HG03280 (cell line): ENCODE results near the gene HYCC2.
"Not testable (repeated sequence)": the region's sequence is repeated elsewhere in the genome, so short reads cannot be mapped to it uniquely, and the experiment has no call there.

Source experiments
- ATAC-seq: cut with Tn5 transposase; IDR thresholded peaks from one replicate; pipeline ENCODE4 v1.9.1; 2021; ENCODE audit warnings: mild to moderate bottlenecking, moderate library complexity; ENCODE audit not compliant: unreplicated experiment

Gene HYCC2

DNA sequence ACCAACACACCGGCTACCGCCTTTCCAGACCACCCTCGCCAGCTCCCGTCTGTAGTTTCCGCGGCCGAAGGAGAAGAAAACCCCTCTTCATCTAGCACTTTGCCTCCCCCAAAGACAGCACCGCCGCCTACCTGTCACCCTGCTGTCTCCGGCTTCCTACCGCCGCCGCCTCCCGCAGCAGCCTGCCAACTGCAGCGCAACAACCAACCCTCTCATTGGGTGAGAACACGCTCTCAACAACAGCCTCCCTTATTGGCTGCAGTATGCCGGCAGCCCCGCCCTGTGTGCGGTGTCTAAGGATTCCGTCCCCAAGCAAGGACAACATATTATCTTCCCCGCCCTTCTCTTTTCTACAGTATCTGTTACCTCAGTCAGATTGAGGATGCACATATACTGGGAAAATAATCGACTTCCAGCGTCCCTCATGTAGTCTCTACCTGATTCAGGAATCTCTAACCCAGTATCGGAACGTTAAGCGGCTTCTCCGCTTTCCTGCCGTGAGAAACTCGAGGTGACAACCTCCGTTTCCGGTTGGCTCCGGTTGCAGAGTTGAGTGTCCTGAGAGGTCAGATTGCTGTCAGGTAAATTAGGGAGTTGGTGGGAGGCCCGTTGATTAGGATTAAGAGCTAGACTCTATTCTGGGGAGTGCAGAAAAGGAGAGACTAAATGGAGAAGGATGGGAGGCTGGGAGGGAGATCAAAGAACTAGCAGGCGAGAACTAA lies at the start of gene HYCC2, which contains the start of gene NDUFB3:
HYCC2 (minus strand) TSS at position 193 of the 722 bp plus-strand sequence. CDS start 47,662 bp downstream, outside the sequence.
NDUFB3 (plus strand) TSS at position 523 of the 722 bp plus-strand sequence. CDS start 6,882 bp downstream, outside the sequence.
- ATAC-seq, result peak; percentile 99

GRCh38 chr2:201118961-201119854 lies 47.7 kb upstream of the HYCC2 start:
- no peak for ATAC-seq

- peak; percentile 38 for ATAC-seq
Observed at GRCh38 chr2:201118121-201118960, 46.9 kb upstream of the HYCC2 start.

DNA sequence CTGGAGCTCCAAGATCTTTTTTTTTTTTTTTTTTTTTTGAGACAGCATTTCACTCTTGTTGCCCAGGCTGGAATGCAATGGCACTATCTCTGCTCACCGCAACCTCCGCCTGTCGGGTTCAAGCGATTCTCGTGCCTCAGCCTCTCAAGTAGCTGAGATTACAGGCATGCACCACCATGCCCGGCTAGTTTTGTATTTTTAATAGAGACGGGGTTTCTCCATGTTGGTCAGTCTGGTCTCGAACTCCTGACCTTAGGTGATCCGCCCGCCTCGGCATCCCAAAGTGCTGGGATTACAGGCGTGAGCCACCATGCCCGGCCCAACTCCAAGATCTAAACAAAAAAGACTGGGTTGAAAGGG lies 46.2 kb upstream of the HYCC2 start:
- ATAC-seq, result not testable (repeated sequence)

DNA sequence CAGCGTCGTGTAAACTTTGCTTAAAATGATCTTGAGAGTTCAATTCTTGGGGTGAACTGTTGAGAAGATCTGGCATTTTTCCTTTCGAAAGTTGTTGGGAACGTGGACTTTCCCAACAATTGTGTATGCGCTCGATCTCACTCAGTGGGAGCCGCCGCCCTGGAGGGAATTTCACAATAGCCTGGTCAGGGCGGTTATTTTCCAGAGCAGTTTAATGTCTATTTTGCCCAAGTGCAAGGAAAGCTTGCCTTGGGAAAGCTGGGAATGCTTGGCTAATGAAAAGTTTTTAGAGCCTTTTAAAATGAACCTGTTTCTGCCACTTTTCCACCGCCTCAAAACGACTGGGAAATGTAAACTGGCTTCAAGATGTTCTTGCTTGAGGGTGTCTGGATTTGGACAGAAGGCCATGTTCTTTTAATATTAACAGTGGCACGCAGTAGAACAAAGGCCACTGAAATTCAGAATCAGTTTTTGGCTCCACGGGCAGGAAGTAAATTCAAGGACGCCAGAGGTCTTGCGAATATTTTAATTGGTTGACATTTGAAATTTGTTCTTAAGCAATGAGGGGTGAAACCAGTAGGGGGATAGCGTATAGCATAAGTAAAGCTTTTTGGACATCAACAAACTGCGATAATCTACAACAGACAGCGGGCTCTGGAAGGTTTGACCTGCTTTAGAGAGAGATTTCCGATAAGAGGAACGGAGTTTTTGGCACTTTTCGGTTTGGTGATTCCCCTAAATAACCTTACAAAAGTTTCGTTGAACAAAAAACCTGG lies 45.7 kb upstream of the HYCC2 start:
- no peak for ATAC-seq

DNA sequence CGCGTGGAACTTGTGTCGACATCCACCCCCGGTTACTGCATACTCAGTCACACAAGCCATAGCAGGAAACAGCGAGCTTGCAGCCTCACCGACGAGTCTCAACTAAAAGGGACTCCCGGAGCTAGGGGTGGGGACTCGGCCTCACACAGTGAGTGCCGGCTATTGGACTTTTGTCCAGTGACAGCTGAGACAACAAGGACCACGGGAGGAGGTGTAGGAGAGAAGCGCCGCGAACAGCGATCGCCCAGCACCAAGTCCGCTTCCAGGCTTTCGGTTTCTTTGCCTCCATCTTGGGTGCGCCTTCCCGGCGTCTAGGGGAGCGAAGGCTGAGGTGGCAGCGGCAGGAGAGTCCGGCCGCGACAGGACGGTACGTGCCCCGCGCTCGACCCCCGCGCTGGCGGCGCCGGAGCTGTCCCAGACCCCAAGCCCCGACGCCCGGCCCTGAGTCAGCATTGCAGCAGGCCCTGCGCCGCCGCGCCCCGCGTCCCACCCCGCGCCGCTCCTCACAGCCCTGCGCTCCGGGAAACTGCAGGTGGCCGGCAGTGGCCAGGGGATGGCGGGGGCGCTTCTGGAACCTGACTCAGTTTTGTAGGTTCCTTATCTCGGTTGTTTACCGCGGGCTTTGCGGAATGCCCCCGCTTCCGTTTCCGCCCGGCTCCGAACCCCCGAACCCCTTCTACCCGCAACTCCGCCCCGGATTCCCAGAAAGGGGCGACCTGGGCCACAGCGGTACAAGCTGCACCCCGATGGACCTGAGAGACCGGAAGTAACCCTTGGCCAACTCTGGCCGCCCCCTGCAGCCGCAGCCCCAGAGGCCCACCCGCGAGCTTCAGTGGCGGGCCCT lies 44.9 kb upstream of the HYCC2 start, which contains the start of gene CFLAR:
CFLAR (plus strand) TSS at position 50 of the 844 bp plus-strand sequence. CDS start 13,702 bp downstream, outside the sequence.
- peak; percentile 34 for ATAC-seq

DNA sequence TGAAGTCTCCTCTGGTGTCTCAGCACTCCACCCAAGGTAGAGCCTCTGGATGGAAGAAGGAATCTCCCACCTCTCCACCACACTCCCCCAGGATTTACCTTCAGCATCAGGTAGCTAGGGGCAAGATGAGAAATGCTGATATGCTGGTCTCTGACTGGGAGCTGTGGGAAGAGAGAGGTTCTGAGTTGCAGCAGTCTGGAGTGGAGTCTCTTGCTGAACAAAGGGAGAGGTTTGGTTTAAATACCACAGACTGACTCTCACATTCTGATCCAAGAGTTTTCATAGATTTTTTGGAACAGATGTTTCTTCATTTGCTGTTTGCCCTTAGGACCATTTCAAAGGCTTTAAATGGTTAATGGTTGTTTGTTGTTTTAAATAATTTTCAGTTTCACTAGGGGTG lies 43.4 kb upstream of the HYCC2 start:
- no peak for ATAC-seq

DNA sequence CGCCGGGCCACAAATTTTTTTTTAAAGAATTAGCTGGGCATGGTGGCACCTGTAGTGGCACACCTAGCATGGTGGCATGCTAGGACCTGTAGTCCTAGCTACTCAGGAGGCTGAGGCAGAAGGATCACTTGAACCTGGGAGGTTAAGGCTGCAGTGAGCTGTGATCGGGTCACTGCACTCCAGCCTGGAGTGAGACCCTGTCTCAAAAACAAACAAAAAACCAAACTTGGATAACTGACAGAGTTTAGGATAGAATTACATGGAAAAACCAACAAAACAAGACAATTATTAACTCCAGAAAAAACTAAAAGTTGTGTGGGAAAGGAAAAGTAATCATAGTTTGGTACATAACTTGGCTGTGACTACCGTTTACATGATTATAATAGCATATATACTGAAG lies 42.9 kb upstream of the HYCC2 start:
- no peak for ATAC-seq

GRCh38 chr2:201111096-201111495 lies 39.6 kb upstream of the HYCC2 start:
- no peak for ATAC-seq

DNA sequence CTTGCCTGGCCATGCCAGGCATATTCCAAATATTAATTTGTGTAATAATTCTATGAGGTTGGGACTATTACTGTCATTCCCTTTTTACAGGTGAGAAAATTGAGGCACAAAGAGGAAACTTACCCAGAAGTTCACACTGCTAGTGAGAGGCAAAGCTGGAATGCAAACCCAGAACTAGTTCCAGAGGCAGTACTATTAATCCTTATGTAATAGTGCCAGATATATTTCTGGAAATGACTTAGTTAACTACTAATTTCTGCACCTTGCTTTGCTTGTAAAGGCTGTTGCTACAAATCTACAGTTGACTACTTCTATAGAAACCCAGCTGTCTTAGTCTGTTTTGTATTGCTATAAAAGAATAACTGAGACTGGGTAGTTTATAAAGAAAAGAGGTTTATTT lies 39.1 kb upstream of the HYCC2 start:
- no peak for ATAC-seq

DNA sequence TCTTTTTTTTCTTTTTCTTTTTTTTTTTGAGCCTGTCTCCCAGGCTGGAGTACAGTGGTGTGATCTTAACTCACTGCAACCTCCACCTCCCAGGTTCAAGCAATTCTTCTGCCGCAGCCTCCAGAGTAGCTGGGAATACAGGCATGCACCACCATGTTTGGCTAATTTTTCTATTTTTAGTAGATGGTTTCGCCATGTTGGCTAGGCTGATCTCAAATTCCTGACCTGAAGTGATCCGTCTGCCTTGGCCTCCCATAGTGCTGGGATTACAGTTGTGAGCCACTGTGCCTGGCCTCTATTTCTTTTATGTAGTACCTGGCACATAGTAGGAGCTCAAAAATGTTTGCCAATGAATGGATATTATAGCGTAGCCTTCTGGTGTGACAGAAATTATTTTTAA lies 37.7 kb upstream of the HYCC2 start:
- ATAC-seq, result no peak

DNA sequence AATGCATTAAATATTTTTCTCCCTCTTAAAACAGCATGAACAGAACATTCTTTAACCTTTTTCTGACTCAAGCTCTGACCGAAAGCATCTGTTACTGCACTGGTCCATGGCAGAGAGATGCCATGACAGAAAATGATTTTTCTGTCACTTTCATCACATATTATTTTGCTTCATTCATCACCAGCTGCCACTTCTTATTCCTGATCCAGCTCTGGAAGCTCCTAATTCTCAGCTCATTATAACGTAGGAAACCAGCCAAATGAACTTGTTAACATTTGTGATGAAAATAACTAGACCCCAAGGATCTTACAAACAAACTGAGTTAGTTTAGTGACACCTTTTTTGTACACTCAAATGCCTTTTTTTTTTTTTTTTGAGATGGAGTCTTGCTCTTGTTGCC lies 36.9 kb upstream of the HYCC2 start:
- no peak for ATAC-seq

DNA sequence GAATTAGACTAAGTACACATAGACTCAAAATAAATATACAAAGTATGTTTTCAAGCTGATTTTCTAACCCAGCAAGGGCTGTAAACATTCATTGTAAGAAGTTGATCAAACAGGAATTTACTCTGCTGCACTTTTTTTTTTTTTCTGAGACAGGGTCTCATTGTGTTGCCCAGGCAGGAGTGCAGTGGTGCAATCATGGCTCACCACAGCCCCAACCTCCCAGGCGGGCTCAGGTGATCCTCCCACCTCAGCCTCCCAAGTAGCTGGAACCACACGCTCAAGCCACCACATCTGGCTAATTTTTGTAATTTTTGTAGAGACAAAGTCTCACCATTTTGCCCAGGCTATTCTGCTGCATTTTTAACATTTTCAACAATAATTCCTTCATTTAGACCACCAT lies 36.2 kb upstream of the HYCC2 start:
- no peak for ATAC-seq

DNA sequence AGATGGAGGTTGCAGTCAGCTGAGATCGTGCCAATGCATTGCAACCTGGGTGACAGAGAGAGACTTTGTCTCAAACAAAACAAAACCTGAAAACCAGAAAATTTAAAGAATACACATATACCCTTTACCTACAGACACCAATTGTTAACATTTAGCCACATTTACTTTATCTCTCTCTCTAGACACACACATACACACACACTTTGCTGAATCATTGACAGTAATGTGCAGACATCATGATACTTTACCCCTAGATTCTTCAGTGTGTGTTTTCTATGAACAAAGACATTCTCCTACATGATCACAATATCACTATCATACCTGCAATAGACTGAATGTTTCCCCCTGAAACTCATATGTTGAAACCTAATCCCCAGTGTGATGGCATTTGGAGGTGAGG lies 34.3 kb upstream of the HYCC2 start:
- ATAC-seq, result no peak

DNA sequence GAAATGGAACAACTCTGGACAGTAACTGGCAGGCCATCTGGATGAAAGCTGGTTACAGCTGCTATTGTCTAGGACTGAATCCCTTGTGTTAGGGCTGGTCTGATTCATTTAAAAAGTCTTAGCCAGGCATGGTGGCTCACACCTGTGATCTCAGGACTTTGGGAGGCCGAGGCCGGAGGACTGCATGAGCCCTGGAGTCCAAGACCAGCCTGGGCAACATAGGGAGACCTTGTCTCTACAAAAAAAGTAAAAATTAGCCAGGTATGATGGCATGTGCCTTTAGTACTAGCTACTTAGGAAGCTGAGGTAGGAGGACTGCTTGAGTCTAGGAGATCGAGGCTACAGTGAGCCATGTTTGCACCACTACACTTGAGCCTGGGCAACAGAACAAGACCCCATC lies 29.0 kb upstream of the HYCC2 start:
- ATAC-seq, result no peak

DNA sequence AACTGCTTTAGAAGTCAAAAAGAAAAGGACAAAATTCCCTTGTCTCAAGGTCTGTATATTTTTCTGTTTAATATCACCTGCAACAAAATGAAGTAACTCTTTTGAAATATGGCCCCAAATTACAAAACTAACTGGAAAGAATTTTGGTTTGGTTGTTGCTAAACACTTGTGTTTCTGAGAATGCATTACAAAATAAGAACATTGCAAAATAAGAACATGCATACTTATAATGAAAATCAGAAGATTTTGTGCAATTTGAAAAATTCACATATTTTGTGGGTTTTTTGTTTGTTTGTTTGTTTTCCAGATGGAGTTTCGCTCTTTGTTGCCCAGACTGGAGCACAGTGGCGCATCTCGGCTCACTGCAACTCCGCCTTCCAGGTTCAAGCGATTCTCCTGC lies 22.1 kb upstream of the HYCC2 start:
- ATAC-seq, result no peak

GRCh38 chr2:201090574-201090973 lies 19.1 kb upstream of the HYCC2 start:
- ATAC-seq, result no peak

DNA sequence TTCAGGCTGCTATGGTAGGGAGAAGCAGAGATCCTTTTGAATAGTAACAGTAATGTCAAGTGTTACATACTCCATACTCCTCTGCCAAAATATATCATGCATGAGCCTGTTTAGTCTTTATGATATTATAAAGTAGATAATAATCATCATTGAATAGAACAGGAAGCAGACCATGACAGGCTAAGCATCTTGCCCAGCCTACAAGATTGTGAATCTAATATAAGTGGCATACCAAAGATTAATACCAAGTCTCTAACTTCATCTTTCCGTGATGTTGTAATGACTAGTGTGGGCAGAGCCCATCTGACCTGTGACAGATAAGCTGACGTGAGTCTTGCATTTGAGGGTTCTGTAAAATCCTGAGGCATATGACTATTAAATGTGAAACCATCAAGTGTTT lies 13.4 kb upstream of the HYCC2 start:
- ATAC-seq, result no peak

- no peak for ATAC-seq
Observed at GRCh38 chr2:201074996-201075395, 3.5 kb upstream of the HYCC2 start.
